GM12891 (cell line): Measurements from ENCODE around the gene CYP2B6.

ENCODE experiments used
- POLR2A ChIP-seq: IDR thresholded peaks from 2 replicates; pipeline ENCODE4 v1.6.1; 2011; ENCODE audit warnings: low read depth, low read length, control low read depth
- POLR2AphosphoS5 ChIP-seq: IDR thresholded peaks from 2 replicates; pipeline ENCODE4 v1.6.1; 2011; ENCODE audit warnings: low read depth, low read length, control low read depth
- POU2F2 ChIP-seq: IDR thresholded peaks from 2 replicates; pipeline ENCODE4 v1.6.1; 2011; ENCODE audit warnings: low read depth, mild to moderate bottlenecking, control low read depth, low read length, moderate library complexity
- TAF1 ChIP-seq: IDR thresholded peaks from 2 replicates; pipeline ENCODE4 v1.6.1; 2011; ENCODE audit warnings: low read depth, low read length, control low read depth

- TF ChIP-seq POLR2AphosphoS5 (no peak), POU2F2 (no peak), POLR2A (no peak), TAF1 (no peak)
Measured at GRCh38 chr19:40981591-40981990, 9.5 kb upstream of the CYP2B6 start.
